Neuronal stem cell (in vitro differentiated cells): ENCODE results near the gene MICAL1.

Experiments used
- DNase-seq: peaks from one replicate; pipeline ENCODE4 v3.0.0-alpha.2; 2013; ENCODE audit warnings: low spot score
- H2AFZ ChIP-seq: one replicate; pipeline ENCODE4 v1.6.1; 2013; ENCODE audit warnings: mild to moderate bottlenecking, low read length, inconsistent platforms
- H2AK5ac ChIP-seq: 2 replicates; pipeline ENCODE4 v1.6.1; 2013; ENCODE audit warnings: low read depth, mild to moderate bottlenecking, inconsistent platforms, low read length, moderate library complexity, mixed read lengths
- H2BK120ac ChIP-seq: 2 replicates; pipeline ENCODE4 v1.6.1; 2013; ENCODE audit warnings: low read depth, mild to moderate bottlenecking, inconsistent platforms, low read length, moderate library complexity, mixed read lengths
- H2BK12ac ChIP-seq: one replicate; pipeline ENCODE4 v1.6.1; 2013; ENCODE audit warnings: low read length, inconsistent platforms
- H2BK15ac ChIP-seq: 2 replicates; pipeline ENCODE4 v1.6.1; 2013; ENCODE audit warnings: mild to moderate bottlenecking, low read length, inconsistent platforms, mixed read lengths
- H2BK5ac ChIP-seq: one replicate; pipeline ENCODE4 v1.6.1; 2013; ENCODE audit warnings: inconsistent platforms, mild to moderate bottlenecking, low read length, moderate library complexity
- H3K14ac ChIP-seq: one replicate; pipeline ENCODE4 v1.6.1; 2013; ENCODE audit warnings: low read length, inconsistent platforms
- H3K18ac ChIP-seq: 2 replicates; pipeline ENCODE4 v1.6.1; 2013; ENCODE audit warnings: low read length, inconsistent platforms
- H3K23ac ChIP-seq: 2 replicates; pipeline ENCODE4 v1.6.1; 2013; ENCODE audit warnings: low read depth, mild to moderate bottlenecking, mixed read lengths, low read length, inconsistent platforms; ENCODE audit not compliant: poor library complexity
- H3K27ac ChIP-seq: replicated peaks from 3 replicates; pipeline ENCODE4 v1.5.1; 2013; ENCODE audit warnings: low read length, inconsistent platforms
- H3K27me3 ChIP-seq, 3 experiments: 2 replicates each; pipeline ENCODE4 v1.6.1; 2013; ENCODE audit warnings: low read length in 3 of 3, mild to moderate bottlenecking in 2 of 3, inconsistent platforms in 1 of 3, low read depth in 1 of 3, mixed read lengths in 1 of 3, moderate library complexity in 1 of 3; ENCODE audit not compliant: control insufficient read depth in 3 of 3, insufficient read depth in 3 of 3
- H3K36me3 ChIP-seq, 2 donors: replicated peaks in 1 of 2; 2 replicates each; pipeline ENCODE4 v1.6.1; 2013; ENCODE audit warnings: low read length in 2 of 2; ENCODE audit not compliant: control insufficient read depth in 2 of 2, insufficient read depth in 2 of 2
- H3K4ac ChIP-seq: 2 replicates; pipeline ENCODE4 v1.6.1; 2013; ENCODE audit warnings: inconsistent platforms, mild to moderate bottlenecking, low read length, moderate library complexity
- H3K4me1 ChIP-seq, 2 donors: 1 replicate in 1 of 2; 2 replicates in 1 of 2; pipeline ENCODE4 v1.6.1; 2013; ENCODE audit warnings: low read length in 2 of 2, low read depth in 1 of 2; ENCODE audit not compliant: control insufficient read depth in 2 of 2, insufficient read depth in 1 of 2
- H3K4me2 ChIP-seq: one replicate; pipeline ENCODE4 v1.6.1; 2013; ENCODE audit warnings: mild to moderate bottlenecking, low read length, inconsistent platforms; ENCODE audit not compliant: insufficient read depth, poor library complexity, severe bottlenecking
- H3K4me3 ChIP-seq, 2 donors: 2 replicates each; pipeline ENCODE4 v1.5.1; 2013; ENCODE audit warnings: low read length in 2 of 2, mild to moderate bottlenecking in 2 of 2, inconsistent platforms in 1 of 2, moderate library complexity in 1 of 2
- H3K79me1 ChIP-seq: one replicate; pipeline ENCODE4 v1.6.1; 2013; ENCODE audit warnings: low read depth, mild to moderate bottlenecking, inconsistent platforms, low read length, moderate library complexity
- H3K9ac ChIP-seq: one replicate; pipeline ENCODE4 v1.6.1; 2013; ENCODE audit warnings: mild to moderate bottlenecking, low read depth, low read length, inconsistent platforms; ENCODE audit not compliant: poor library complexity
- H3K9me3 ChIP-seq, 2 donors: replicated peaks in 1 of 2; 2 replicates each; pipeline versions ENCODE3 to v1.6.1; 2013; ENCODE audit warnings: low read length in 2 of 2, mild to moderate bottlenecking in 2 of 2, inconsistent platforms in 1 of 2, low read depth in 1 of 2, mixed read lengths in 1 of 2, moderate library complexity in 1 of 2; ENCODE audit not compliant: control insufficient read depth in 2 of 2, insufficient read depth in 1 of 2
- H4K8ac ChIP-seq: one replicate; pipeline ENCODE4 v1.6.1; 2013; ENCODE audit warnings: low read depth, mild to moderate bottlenecking, inconsistent platforms, low read length, moderate library complexity
- H4K91ac ChIP-seq: one replicate; pipeline ENCODE4 v1.6.1; 2013; ENCODE audit warnings: low read length, low read depth, mild to moderate bottlenecking, inconsistent platforms; ENCODE audit not compliant: poor library complexity
- WGBS, 2 donors: extraction: QIAGEN DNeasy Blood & Tissue Kit; methylation state at CpG; one replicate each; pipeline ENCODE4 v1.1.7; 2013; ENCODE audit warnings: missing lambda C conversion rate in 2 of 2, mixed read lengths in 1 of 2; ENCODE audit not compliant: insufficient read length in 2 of 2, insufficient replicate concordance in 1 of 2; ENCODE audit errors: extremely low coverage in 2 of 2; 5-methylcytosine and 5-hydroxymethylcytosine counted together

MICAL1 gene

GRCh38 chr6:109446541-109446940, 9.0 kb downstream of the MICAL1 start:
- H3K14ac ChIP-seq = no peak overlapping the region
- peaks cover 3 to 5% of the 10 kb centered on the region in 2 donors for H3K4me1 ChIP-seq
- no peak overlapping the region for H2BK5ac ChIP-seq
- H2BK120ac ChIP-seq = no peak overlapping the region
- H3K4ac ChIP-seq = no peak overlapping the region
- no peak overlapping the region for H3K9ac ChIP-seq
- H3K18ac ChIP-seq = no peak overlapping the region
- peaks cover 3% of the 10 kb centered on the region for H3K79me1 ChIP-seq
- no peak overlapping the region for H2BK12ac ChIP-seq
- no peak overlapping the region for H4K91ac ChIP-seq
- no CpG with 5 or more reads among the region's 8 CpGs for WGBS, 2 donors
- H3K27me3 ChIP-seq = no peaks in the 10 kb centered on the region
- H2AK5ac ChIP-seq = no peak overlapping the region
- H2BK15ac ChIP-seq = no peak overlapping the region
- no peak overlapping the region for H4K8ac ChIP-seq
- no peak overlapping the region for H3K4me3 ChIP-seq
- no peak overlapping the region for H3K27ac ChIP-seq
- no peak overlapping the region for H3K4me2 ChIP-seq
- no peak overlapping the region for H3K23ac ChIP-seq
- H3K36me3 ChIP-seq = peaks cover 47 to 65% of the 10 kb centered on the region in 2 donors
- H3K9me3 ChIP-seq = no peaks in the 10 kb centered on the region
- no peak overlapping the region for H2AFZ ChIP-seq
- DNase-seq = no peak

GRCh38 chr6:109446072-109446471, 9.5 kb downstream of the MICAL1 start:
- no peak overlapping the region for H3K4ac ChIP-seq
- DNase-seq = no peak

GRCh38 chr6:109445382-109445781, 10.2 kb downstream of the MICAL1 start:
- Histone ChIP-seq H3K4me2 (no peak overlapping the region), H3K27me3 (no peaks in the 10 kb centered on the region), H3K4me1 (peaks cover 6 to 7% of the 10 kb centered on the region in 2 donors), H3K9me3 (no peaks in the 10 kb centered on the region), H2AK5ac (no peak overlapping the region), H2AFZ (no peak overlapping the region), H3K14ac (no peak overlapping the region), H2BK5ac (no peak overlapping the region), H3K18ac (no peak overlapping the region), H3K23ac (no peak overlapping the region), H4K8ac (no peak overlapping the region), H3K27ac (no peak overlapping the region), H3K9ac (no peak overlapping the region), H3K4me3 (no peak overlapping the region), H3K4ac (no peak overlapping the region), H3K79me1 (peaks cover 3% of the 10 kb centered on the region), H4K91ac (no peak overlapping the region), H3K36me3 (peaks cover 45 to 57% of the 10 kb centered on the region in 2 donors), H2BK12ac (no peak overlapping the region), H2BK15ac (no peak overlapping the region), H2BK120ac (no peak overlapping the region)
- WGBS, 2 donors = no CpG with 5 or more reads among the region's 9 CpGs
- no peak for DNase-seq

More at GRCh38 chr6:109446072-109446471, 9.5 kb downstream of the MICAL1 start:
- no peak overlapping the region for H2BK12ac ChIP-seq
- H3K4me1 ChIP-seq = peaks cover 6 to 7% of the 10 kb centered on the region in 2 donors
- H3K4me3 ChIP-seq = no peak overlapping the region
- no peak overlapping the region for H2BK5ac ChIP-seq
- peaks cover 3% of the 10 kb centered on the region for H3K79me1 ChIP-seq
- peaks cover 45 to 62% of the 10 kb centered on the region in 2 donors for H3K36me3 ChIP-seq
- no peaks in the 10 kb centered on the region for H3K27me3 ChIP-seq
- H2BK15ac ChIP-seq = no peak overlapping the region
- H3K9ac ChIP-seq = no peak overlapping the region
- no peak overlapping the region for H4K91ac ChIP-seq
- no peaks in the 10 kb centered on the region for H3K9me3 ChIP-seq
- no CpG with 5 or more reads among the region's 15 CpGs for WGBS, 2 donors
- no peak overlapping the region for H2AFZ ChIP-seq
- H3K14ac ChIP-seq = no peak overlapping the region
- H4K8ac ChIP-seq = no peak overlapping the region
- H2AK5ac ChIP-seq = no peak overlapping the region
- H3K23ac ChIP-seq = no peak overlapping the region
- H3K18ac ChIP-seq = no peak overlapping the region
- H3K27ac ChIP-seq = no peak overlapping the region
- no peak overlapping the region for H2BK120ac ChIP-seq
- H3K4me2 ChIP-seq = no peak overlapping the region

GRCh38 chr6:109443425-109443950, 12.1 kb downstream of the MICAL1 start:
- peak overlapping the region; percentile 48 for H3K23ac ChIP-seq
- no peak overlapping the region for H4K8ac ChIP-seq
- peaks cover 41 to 50% of the 10 kb centered on the region in 2 donors for H3K36me3 ChIP-seq
- DNase-seq = no peak
- no peak overlapping the region for H4K91ac ChIP-seq
- H3K18ac ChIP-seq = no peak overlapping the region
- peak overlapping the region; percentile 6 for H2AK5ac ChIP-seq
- H2BK15ac ChIP-seq = no peak overlapping the region
- no peaks in the 10 kb centered on the region for H3K9me3 ChIP-seq
- no peak overlapping the region for H3K14ac ChIP-seq
- H2AFZ ChIP-seq = no peak overlapping the region
- no CpG with 5 or more reads among the region's 10 CpGs for WGBS, 2 donors
- H3K9ac ChIP-seq = peak overlapping the region; percentile 51
- no peaks in the 10 kb centered on the region for H3K27me3 ChIP-seq
- H3K4me1 ChIP-seq = peaks cover 9 to 10% of the 10 kb centered on the region in 2 donors
- no peak overlapping the region for H3K4me2 ChIP-seq
- peaks cover 3% of the 10 kb centered on the region for H3K79me1 ChIP-seq
- no peak overlapping the region for H3K27ac ChIP-seq
- no peak overlapping the region for H2BK12ac ChIP-seq
- H3K4me3 ChIP-seq = no peak overlapping the region
- no peak overlapping the region for H3K4ac ChIP-seq
- H2BK120ac ChIP-seq = no peak overlapping the region
- H2BK5ac ChIP-seq = no peak overlapping the region
